ENCODE measurements around the gene SYNE1.
"Not testable (repeated sequence)": the region's sequence is repeated elsewhere in the genome, so short reads cannot be mapped to it uniquely, and the experiment has no call there.

Gene SYNE1

DNA sequence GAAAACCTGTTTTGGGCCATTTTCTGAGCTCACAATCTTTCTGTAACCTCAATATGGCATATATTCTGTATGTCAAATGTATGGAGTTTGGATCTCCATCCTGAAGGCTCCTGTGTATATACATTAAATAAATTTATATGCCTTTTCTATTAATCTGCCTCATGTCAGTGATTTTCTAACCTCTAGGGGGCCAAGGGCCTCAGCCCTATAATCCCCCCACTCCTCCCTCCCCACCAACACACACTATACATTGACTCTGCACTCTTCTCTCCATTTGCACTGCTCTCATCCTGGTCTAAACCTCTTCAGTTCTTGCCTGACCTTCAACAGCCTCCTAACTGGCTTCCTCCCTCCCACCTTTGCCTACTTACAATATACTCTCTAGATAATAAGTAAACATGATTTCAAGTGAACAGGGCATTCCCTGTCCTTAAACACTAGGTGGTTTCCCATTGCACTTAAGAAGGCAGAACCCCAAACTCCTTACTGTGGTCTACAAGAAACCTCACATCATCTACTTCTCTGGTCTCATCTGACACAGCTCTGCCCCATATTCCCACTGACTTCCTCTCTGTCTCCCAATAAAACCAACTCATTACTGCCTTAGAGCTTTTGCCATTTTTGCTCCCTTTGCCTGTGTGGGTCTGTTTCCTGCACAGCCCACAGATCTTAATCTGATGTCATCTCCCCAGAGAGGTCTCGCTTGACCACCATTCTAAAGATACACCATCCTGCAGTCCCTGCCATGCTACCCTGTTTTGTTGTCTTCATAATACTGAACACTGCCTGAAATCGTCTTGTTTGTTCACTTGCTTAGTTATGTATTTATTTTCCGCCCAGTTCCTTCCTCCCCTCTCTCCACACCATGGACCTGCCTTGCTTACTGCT lies 213.7 kb downstream of the SYNE1 start:
- Histone ChIP-seq H3K27ac (no peak overlapping the region), H3K36me3 (peaks cover 84% of the 10 kb centered on the region), H3K9me3 (no peaks in the 10 kb centered on the region), H3K27me3 (no peaks in the 10 kb centered on the region), H3K4me3 (ENCODE audit: low read depth in 1 of 2, low read length in 1 of 2) (no peak overlapping the region), H3K4me1 (ENCODE audit: control insufficient read depth in 1 of 2, insufficient read depth in 1 of 2, low read depth in 1 of 2, low read length in 1 of 2) (no peaks in the 10 kb centered on the region)
- no peak for TF ChIP-seq CTCF (IDR thresholded peaks at IDR 0.05)

- not testable (repeated sequence) for H3K27ac ChIP-seq; H3K27me3 ChIP-seq; H3K9me3 ChIP-seq; H3K4me3 ChIP-seq (ENCODE audit: low read depth in 1 of 2, low read length in 1 of 2); H3K4me1 ChIP-seq (ENCODE audit: control insufficient read depth in 1 of 2, insufficient read depth in 1 of 2, low read depth in 1 of 2, low read length in 1 of 2)
- peaks cover 79% of the 10 kb centered on the region for H3K36me3 ChIP-seq
Observed at GRCh38 chr6:152421496-152421895, 215.7 kb downstream of the SYNE1 start.

- Histone ChIP-seq H3K27me3 (no peaks in the 10 kb centered on the region), H3K9me3 (no peaks in the 10 kb centered on the region), H3K36me3 (peaks cover 79% of the 10 kb centered on the region), H3K4me3 (ENCODE audit: low read depth in 1 of 2, low read length in 1 of 2) (no peak overlapping the region), H3K27ac (no peak overlapping the region), H3K4me1 (ENCODE audit: control insufficient read depth in 1 of 2, insufficient read depth in 1 of 2, low read depth in 1 of 2, low read length in 1 of 2) (no peaks in the 10 kb centered on the region)
- no peak for TF ChIP-seq CTCF (IDR thresholded peaks at IDR 0.05)
Observed at GRCh38 chr6:152420696-152421095, 216.5 kb downstream of the SYNE1 start.

DNA sequence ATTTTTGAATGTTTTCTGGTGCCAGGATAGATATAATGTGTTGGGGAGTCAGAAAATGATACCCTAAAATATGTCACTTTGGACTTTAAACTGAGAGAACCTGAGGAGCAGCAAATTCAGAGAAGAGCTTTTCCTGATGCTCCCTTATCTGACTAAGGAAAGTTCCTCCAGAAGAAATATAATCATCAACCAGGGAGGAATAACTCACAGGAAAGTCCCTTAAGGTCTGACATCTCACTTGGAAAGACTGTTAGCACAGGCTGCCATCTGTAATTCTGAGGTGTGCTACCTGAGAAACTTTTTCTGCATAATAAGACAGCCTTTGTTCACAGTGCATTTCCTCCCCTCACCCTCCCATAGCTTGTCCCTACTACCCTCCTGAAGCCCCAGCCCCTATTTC lies 218.6 kb downstream of the SYNE1 start:
- no peak for TF ChIP-seq CTCF (IDR thresholded peaks at IDR 0.05)
- no peak overlapping the region for H3K27ac ChIP-seq
- no peak overlapping the region for H3K4me3 ChIP-seq (ENCODE audit: low read depth in 1 of 2, low read length in 1 of 2)
- peaks cover 75% of the 10 kb centered on the region for H3K36me3 ChIP-seq
- no peaks in the 10 kb centered on the region for H3K9me3 ChIP-seq
- no peaks in the 10 kb centered on the region for H3K27me3 ChIP-seq
- H3K4me1 ChIP-seq (ENCODE audit: control insufficient read depth in 1 of 2, insufficient read depth in 1 of 2, low read depth in 1 of 2, low read length in 1 of 2): no peaks in the 10 kb centered on the region

DNA sequence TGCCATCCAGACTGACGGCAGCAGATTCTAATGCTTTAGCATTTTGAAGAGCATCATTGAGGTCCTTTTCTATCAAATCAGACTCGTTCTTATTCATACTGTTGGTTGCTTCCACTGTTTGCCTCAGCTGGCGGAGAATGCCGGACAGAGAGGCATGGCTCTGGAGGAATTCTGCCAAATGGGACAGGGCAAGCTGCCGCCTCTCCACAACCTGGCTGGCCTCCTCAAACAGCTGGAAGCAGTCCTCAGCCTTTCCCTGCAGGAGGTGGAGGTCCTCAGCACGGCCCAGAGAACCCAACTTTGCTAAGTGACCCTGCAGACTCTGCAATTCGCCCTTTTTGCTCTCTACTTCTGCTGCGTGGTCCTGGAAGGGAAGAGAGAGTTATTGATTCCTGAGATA lies 220.5 kb downstream of the SYNE1 start:
- TF ChIP-seq CTCF (IDR thresholded peaks at IDR 0.05): no peak
- Histone ChIP-seq H3K27me3 (no peaks in the 10 kb centered on the region), H3K27ac (no peak overlapping the region), H3K9me3 (no peaks in the 10 kb centered on the region), H3K4me3 (ENCODE audit: low read depth in 1 of 2, low read length in 1 of 2) (no peak overlapping the region), H3K4me1 (ENCODE audit: control insufficient read depth in 1 of 2, insufficient read depth in 1 of 2, low read depth in 1 of 2, low read length in 1 of 2) (no peaks in the 10 kb centered on the region), H3K36me3 (peaks cover 79% of the 10 kb centered on the region)

GRCh38 chr6:152404936-152405595 lies 232.1 kb downstream of the SYNE1 start:
- Histone ChIP-seq H3K27ac (no peak overlapping the region), H3K9me3 (no peaks in the 10 kb centered on the region), H3K4me1 (ENCODE audit: control insufficient read depth in 1 of 2, insufficient read depth in 1 of 2, low read depth in 1 of 2, low read length in 1 of 2) (no peaks in the 10 kb centered on the region), H3K27me3 (no peaks in the 10 kb centered on the region), H3K4me3 (ENCODE audit: low read depth in 1 of 2, low read length in 1 of 2) (no peak overlapping the region), H3K36me3 (peaks cover 98% of the 10 kb centered on the region)
- no peak for TF ChIP-seq CTCF (IDR thresholded peaks at IDR 0.05)

Measured in neutrophil (primary cell).